ENCODE data around the gene NAALADL2.

- no peak for TF ChIP-seq CTCF (IDR thresholded peaks at IDR 0.05)
- TF ChIP-seq POLR2A (IDR thresholded peaks at IDR 0.05) = no peak
Observed at GRCh38 chr3:175304404-175304803, 445.3 kb downstream of the NAALADL2 start.

Data from body of pancreas (tissue), 4 donors.